GF-D8 (cell line): ENCODE measurements around the gene SH3GLB2.
"Not testable (repeated sequence)": the region's sequence is repeated elsewhere in the genome, so short reads cannot be mapped to it uniquely, and the experiment has no call there.

ENCODE experiments used
- DNase-seq: peaks from one replicate; lab custom pipeline; 2025; lab: John Stamatoyannopoulos, UW

Gene SH3GLB2

DNA sequence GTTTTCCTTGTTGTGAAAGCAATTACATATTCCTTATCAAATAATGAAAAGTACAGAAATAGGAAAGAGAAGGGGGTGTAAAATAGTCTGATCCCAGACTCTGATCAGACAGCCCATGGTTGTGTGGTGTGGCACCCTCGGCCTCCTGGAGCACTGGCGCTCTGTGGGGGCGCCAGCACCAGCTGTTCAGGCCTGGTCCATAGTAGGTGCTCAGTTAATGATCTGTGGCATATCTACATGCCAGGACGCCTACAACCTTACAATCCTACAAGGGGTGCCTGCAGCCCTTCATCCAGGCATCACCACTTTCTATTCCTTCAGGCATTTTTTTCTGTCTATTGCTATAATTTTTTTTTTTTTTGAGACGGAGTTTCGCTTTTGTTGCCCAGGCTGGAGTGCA lies 24.9 kb upstream of the SH3GLB2 start:
- no peak for DNase-seq

DNA sequence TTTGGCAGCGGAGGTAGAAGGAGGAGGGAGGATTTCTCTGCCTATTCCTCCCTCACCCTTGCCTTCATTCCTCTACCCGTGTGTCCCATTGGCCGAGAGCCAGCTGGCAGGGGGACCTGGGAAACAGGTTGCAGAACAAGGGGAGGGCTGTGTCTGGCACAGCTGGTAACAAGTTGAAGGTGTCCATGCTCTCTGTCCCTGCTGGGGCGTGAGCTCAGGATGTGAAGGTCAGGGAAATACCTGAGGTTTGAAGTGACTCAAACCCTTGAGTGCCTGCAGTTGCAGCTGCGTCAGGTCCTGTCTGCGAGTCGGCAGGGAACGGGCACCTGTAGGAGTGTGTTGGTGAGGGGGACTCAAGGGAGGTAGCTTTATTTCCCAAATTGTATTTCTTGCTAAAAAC lies 24.5 kb upstream of the SH3GLB2 start:
- DNase-seq, result no peak

DNA sequence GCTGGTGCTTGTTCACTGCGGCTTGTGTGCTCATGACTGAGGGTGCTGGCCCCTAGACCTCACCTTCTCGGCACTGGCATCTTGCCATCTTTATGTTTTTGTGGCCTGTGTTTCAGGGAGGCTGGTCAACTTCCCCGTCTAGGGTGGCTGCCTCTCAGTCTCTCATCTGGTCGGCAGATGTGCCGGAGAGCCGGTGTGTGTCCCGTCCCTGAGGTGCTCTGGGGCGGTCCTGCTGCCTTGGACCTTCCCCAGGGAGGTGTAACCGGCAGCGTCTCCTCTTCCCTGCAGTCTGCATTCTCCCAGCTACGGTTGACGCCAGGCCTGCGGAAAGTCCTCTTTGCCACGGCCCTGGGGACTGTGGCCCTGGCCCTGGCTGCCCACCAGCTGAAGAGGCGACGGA lies 13.9 kb upstream of the SH3GLB2 start:
- no peak for DNase-seq

DNA sequence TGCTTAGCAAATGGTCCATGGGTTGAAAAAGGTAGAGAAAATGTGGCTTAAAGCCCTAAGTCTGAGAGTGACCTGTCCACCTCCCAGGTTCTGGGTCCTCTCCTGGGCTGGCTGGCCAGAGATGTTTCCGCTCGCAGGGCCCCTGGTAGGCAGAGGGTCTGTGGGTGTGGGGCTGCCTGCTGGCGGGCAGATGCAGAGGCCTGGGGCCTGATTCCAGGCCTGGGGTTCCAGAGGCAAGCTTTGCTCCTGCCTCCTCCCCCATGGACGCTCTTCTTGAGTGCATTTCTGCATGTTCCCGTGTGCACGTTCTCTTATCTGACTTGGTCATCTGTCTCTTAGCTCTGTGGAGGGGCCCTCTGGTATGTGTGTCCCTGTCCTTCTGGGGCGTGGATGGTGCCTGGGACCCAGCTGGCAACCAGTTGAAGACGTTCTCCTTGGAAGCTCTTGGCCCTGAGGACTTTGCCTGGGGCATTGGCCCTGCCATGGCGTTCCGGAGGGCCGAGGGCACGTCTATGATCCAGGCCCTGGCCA lies 12.0 kb upstream of the SH3GLB2 start:
- DNase-seq, result no peak

DNA sequence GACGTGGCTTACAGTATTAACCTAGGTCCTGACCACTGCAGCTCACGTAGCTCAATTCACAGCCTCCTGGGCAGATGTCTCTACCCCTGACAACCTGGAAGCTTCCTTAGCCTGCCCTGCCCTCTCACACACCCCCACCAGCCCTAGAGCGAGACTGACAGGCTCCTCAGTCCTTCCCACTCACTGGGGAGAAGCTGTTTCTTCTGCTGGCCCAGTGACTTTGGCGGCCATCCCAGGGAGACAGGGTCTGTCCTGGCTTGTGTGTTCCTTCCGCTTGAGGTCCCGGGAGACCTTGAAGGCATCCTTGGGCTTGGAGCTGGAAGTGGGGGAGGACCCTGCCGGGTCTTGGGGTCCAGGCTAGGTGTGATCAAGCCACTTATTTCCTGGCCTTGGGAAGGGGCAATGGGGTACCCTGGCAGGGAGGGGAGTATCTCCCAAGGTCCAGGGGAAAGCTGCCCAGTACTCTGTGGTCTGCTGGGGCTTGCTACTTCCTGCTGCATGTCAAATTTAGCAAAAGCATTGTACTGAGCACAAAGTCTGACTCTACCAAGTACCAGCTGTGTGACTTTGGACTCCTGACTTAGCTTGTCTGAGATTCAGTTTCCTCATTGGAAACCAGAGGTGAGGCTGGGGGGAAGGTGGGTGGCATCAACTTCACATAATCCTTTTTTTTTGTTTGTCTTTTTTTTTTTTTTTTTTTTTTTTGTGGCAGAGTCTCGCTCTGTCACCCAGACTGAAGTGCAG lies 10.2 kb upstream of the SH3GLB2 start:
- no peak for DNase-seq

DNA sequence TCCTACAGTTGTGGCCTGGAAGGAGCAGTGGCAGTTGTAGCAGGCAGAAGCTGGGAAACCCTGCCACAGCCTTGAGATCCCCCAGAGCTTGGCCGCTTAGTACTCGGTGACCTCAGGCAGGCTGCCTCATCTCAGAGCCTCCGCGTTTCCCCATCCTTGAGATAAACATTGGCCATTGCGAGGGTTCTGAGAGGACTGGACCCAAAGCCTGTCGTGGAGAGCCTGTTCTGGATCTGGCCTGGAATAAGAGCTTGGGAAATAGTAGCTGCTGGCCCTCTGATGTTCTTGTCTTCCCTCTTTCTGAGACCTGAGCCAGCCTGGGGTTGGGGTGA lies 9.6 kb upstream of the SH3GLB2 start:
- DNase-seq, result no peak

DNA sequence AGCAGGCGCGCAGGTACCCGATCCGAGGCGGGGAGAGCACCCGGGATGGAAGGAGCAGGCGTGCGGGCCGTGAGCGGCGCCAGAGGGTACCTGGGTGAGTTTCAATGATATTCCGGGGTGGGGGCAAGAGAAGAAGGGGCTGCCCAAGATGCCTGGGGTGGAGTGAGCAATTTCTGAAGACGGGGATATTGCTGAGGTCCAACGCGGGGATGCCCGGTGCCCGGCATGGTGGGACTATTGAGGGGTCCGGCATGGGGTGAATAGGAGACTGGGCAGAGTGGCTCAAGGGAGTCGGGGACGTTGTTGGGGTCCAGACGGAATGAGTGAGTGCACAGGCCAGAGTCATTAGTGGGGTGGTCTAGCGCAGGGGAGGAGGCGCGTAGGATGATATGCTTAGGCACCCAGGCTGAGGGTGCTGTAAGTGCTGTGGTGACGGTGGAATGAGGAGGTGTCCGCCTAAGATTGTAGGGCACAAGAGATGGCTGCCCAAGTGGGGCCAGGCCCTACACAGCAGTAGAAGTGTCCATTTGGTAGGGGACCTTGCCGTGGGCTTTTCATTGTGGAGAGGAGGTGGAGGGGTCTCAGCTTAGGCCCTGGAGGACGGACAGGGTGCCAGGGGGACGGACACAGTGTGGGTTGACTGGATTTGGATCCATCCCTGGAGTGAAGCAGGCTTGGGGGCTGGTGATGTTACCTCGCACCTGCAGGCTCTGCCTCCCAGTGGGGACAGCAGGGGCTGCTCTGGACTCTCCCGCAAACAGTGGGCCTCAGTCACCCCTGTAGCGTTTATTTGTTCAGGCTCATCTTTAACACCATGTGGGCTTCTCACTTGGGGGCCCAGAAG lies 9.0 kb upstream of the SH3GLB2 start:
- DNase-seq, result no peak

DNA sequence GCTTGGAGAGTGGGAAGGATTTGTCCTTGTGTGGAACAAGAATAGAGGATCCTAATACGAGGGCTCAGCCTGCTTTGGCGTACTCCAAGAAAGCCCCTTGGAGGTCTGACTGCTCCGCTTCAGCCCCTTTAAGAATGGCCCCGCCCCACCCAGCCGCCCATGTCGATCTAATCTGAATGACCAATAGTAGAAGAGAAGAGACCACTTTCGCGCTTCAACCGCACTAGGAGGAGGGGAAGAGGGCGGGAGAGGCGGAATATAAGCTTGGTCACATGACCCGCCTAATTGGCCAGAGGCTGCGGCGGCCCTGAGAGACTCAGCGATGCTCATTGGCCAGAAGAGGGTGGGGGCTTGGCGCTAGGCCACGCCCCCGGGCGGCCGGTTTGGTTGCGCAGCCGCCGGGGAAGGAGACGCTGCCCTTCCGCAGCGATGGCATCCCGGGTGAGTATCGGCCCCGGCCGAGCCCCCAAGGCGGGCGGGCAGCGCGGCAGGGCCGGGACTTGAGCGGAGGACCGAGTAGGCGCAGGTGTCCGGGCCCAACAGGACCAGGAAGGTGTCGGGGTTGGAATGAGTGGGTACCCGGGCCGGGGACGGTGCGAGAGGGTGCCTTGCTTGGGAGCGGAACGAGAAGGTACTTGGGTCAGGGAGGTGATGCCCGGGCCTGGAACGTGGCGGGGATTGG lies 8.3 kb upstream of the SH3GLB2 start, which contains the start of gene MIGA2:
Gene MIGA2 (plus strand): TSS at position 386 of the 682 bp plus-strand sequence. CDS start 3,969 bp downstream, outside the sequence.
- DNase-seq, result peak; percentile 99

DNA sequence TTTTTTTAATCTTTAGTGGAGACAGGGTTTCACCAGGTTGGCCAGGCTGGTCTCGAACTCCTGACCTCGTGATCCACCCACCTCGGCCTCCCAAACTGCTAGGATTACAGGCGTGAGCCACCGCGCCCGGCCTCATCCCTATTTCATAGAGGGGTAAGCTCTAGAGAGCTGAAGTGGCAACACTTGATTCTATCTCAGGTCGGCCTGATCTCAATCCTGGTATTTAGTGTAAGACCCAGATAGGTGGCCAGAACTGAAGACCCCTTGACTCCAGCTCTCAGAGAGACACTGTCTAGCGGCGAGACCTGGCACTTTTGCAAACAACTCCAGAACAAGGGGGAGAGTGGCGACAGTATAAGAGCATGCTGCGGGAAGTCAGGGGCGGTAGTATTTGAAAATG lies 7.7 kb upstream of the SH3GLB2 start:
- DNase-seq, result not testable (repeated sequence)

DNA sequence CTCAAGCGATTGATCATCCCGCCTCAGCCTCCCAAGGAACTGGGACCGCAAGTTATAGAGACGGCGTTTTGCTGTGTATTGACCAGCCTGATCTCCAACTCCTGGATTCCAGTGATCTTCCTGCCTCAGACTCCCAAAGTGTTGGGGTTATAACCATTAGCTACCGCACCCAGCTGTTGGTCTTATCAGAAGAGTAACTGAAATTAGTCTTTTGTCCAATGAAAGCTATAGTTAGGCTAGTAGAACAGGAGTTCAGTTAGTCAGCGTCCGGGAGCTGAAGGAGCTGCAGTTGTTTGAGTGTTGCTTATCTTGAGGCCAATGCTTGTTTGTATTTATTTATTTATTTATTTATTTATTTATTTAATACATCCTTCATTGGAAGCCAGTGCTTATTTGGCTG lies 5.1 kb upstream of the SH3GLB2 start:
- DNase-seq, result no peak

DNA sequence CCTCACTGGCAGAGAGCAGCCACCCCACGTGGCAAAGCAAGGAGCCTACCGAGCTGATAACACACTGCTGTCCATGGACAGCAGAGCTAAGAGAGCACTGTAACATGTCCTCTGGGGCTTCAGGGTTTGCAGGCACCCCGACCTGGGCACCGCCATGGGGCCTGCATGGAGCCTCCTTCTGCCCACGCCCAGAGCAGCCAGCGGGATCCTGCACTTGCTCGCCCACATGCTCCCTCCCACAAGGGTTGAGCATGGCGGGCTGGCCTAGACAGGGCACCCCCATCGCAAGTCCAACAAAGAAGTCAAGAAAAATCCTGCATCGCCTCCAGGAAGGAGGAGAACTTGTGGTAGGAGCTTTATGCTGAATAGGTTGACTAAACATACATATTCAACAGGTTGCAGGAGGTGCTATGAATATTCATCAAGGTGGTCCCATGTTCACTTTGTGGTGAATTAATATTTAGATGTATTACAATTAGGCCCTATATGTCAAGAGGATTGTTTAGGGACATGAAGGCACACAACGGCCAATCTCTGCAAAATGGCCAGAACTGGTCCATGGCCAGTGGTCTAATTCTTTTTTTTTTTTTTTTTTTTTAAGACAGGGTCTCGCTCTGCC lies 4.5 kb upstream of the SH3GLB2 start:
- no peak for DNase-seq

DNA sequence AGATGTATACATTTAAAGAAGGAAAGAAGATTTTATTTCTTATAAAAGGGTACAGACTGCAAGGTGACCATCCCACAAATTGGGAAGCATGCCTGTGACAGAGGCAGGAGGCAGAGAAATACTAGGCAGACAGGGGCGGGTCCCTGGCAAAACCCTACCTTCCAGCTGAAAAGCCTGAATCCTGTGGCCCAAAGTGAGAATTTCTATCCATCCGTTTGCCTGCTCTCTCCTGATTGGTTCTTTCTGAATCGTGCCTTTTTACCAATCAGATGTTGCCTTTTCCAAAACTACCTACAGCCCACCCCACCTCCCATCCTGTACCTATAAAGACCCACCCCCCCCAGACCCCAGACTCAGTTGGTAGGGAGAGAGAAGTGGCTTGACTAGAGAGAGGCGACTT lies 3.4 kb upstream of the SH3GLB2 start:
- DNase-seq, result no peak

DNA sequence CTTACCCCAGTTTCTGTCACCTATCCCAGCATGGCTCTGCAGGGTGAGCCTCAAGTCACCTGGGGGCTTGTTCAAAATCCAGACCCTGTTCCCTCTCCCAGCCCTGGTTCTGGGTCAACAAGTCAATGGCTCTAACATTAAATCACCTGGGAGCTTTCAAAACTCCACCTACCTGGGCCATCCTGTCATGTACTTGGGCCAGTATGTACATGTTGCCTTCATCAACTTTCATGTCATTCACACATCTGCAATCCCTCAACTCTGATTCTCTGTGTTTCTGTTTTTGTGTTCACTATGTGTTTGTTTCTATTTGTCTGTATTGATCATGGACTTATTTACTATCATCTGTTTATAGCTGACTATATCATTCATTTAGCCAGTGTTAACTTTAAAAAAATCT lies 2.1 kb upstream of the SH3GLB2 start:
- no peak for DNase-seq

DNA sequence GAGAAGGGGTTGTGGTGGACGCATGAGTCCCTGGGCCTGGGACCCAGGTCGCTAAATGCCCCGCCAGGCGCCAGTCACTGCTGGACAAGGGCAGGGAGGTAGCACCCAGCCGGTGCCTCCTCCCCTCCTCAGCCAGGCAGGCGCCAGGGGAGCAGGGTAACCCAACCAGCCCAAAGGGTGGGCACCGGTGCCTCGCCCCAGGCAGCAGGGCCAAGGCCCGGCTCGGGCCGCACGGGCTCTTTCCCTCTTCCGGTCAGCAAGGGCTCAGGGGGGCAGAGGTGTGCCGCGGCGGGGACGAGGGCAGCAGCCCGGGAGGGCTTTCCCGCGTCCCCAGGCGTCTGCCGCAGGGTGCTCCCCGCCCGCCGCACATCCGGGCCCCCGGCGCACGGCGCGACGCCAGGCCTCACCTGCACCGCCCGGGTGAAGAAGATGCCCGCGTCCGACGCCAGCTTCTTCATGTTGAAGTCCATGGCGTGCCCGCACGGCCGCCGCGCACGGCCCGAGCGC lies 393 bp downstream of the SH3GLB2 start:
- DNase-seq, result no peak

DNA sequence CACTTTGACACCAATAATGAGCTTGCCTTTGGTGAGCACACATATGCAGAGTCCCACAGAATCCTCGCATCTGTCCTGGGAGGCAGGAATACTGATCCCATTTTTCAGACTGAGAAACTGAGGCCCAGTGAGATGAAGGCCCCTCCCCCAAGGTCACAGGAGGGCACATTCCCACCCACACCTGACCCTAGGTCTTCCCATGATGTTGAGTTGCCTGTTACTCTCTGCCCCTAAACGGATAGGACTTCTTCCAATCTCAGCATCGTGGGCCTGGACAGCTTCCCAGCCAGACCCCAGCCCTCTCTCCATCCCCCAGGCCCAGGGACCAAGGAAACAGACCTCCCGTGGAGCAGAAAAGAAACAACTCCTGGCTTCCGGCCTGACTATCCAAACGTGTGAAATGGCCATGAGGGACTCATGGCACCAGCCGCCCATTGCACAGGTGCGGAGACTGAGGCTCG lies 877 bp downstream of the SH3GLB2 start:
- no peak for DNase-seq

DNA sequence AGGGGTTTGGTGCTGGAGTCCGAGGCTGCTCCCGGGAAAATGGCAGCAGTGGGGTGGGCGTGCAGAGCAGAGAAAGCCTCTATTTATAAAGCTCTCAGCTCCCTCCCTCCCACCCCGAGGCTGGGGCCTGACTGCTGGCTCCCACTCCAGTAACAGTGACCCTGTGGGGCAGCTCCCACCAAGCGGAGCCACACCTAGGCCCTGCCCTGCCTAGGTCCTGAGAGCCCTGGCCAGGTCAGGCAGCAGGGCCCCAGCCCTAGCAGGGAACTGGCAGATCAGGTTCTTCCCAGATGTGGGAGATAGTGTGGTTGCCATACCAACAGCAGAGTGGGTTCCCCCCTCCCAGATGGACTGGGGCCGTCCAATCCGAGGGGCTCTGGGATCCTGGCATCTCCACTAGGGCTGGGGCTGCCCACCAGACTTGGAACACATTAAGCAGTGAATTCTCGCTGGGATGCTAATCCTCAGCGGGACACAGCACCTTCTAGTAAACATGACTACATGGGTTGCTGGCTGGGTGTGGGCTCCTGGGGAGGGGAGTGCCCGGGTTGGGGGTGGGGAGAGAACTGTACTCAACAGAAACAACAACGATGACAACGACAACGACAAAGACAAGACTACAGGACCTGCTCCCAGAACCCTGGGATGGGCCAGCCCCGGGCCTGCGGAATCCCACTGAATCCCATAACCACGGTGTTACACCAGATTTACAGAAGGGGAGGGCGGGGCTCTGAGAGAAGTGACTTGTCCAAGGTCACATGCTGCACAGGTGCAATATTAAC lies 1.5 kb downstream of the SH3GLB2 start:
- no peak for DNase-seq

DNA sequence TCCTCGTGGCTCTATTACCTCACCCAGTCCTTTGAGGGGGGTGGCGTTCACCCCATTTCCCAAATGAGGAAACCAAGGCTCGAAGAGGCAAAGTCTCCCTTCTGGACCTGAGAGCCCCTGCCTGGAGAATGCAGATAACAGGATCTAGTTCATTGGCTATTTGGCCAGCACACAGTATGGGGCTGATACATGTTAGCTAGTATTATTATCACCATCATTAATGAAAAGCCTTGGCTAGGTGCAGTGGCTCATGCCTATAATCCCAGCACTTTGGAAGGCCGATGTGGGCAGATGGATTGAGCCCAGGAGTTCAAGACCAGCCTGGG lies 4.3 kb downstream of the SH3GLB2 start:
- DNase-seq, result no peak

DNA sequence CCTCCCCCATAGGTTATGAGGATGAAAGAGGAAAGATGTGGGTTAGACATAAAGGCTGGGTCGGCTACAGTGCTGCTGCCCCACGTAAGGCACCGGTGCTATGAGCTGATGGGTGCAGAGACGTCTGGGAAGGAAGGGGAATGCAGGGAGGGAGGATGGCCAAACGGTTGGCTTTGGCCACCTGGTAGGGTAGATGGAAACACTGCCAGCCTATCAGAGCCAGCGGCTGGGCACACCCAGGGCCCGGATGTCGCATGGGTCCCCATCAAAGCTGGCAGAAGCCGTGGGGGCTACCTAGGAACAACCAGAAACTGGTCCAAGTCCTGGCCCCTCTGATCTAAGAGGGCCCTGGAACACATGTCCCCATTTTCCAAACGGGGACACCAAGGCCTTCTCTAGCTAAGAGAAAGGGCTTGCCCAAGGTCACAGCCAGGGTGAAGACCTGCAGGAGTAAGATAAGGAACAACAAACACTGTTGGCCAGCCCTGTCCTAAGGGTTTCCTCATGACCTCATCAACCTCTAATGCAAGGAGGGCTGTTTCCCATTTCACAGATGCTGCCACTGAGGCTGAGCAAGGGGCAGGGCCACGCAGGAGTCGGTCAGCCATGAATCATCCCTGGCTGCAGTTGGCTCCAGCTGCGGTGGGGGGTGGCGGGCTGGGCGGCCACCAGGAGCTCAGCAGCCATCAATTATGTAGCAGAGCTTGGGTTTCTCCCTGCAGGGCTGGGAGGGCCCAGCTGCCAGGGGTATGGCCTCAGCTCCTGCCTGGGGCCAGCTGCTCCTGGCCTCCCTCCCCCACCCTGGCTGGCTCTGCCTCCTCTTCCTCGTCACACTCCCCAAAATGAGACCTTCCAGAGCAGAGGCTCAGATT lies 4.9 kb downstream of the SH3GLB2 start:
- no peak for DNase-seq

DNA sequence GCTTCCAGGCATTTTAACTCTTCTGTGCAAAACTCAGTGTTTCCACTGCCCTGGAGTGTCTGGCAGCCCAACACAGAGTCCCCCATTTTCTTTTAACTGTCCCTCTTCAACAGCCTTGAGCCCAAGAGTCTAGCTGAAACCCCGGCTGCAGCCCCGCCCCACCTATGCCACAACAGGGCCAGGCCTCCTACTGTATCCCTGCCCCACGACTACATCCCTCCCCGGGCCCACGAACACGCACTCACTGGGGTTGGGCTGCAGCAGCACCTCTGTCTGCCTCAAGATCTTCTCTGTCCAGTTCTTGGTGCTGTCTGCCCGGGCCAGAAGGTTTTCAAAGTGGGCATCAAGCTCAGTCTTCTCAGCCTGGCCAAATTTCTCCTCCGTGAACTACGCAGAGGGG lies 6.1 kb downstream of the SH3GLB2 start:
- no peak for DNase-seq

DNA sequence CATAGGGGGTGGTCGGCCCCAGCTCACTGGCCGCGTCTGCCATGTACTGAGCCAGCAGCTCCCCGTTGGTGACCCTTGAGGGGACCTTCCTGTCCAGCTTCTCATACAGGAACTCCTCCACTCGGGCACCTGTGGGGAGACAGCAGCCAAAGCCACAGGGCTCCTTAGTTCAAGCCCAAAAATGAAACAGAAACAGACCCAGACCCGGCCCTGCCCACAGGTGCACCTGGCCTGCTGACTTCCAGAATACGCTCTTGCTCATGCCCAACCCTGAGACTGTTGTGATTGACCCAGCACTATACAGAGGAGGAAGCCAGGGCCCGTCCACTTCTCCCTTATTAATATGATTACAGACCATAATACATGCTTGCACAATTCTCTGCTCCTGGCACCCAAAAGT lies 7.0 kb downstream of the SH3GLB2 start:
- DNase-seq, result no peak
